Stimulated activated CD4-positive, alpha-beta T cell treated with anti-CD3 and anti-CD28 coated beads, TNF-alpha, amount 100 ng/mL, for 4 hours (primary cell): Measurements from ENCODE around the gene IGLON5.
A peak's percentile ranks its signal among the peaks of the same experiment; 100 is the strongest.

Experiments used
- DNase-seq, 3 experiments: peaks; one replicate each; pipeline ENCODE4 v3.0.0-alpha.2; 2020; ENCODE audit warnings: low read depth in 3 of 3

The IGLON5 gene

GRCh38 chr19:51338563-51339312 lies 27.3 kb downstream of the IGLON5 start:
- DNase-seq, result peak; percentile 74 to 83 (median 81)

DNA sequence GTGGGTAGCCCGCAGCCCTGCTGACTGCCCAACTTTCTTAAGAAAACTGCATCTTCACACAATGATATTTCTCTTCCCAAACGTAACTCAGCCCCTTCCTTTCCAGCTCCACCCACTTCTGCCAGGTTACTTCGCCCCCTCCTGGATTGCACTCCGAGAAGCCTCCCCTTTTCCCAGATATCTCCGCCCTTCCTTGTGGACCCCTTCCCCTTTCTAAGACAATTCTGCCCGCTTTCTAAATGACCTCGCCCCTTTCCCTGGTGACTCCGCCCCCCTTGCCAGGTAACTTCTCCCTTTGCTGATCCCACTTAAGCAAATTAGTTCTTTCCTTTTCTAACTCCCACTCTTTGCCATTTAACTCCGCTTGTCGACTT lies 27.9 kb downstream of the IGLON5 start:
- DNase-seq, result peak in 1 of 3 experiments; percentile 21

- peak; percentile 88 to 95 (median 89) for DNase-seq
Measured at GRCh38 chr19:51339687-51340656, 28.5 kb downstream of the IGLON5 start.

GRCh38 chr19:51341066-51341465 lies 29.6 kb downstream of the IGLON5 start:
- DNase-seq, result no peak

DNA sequence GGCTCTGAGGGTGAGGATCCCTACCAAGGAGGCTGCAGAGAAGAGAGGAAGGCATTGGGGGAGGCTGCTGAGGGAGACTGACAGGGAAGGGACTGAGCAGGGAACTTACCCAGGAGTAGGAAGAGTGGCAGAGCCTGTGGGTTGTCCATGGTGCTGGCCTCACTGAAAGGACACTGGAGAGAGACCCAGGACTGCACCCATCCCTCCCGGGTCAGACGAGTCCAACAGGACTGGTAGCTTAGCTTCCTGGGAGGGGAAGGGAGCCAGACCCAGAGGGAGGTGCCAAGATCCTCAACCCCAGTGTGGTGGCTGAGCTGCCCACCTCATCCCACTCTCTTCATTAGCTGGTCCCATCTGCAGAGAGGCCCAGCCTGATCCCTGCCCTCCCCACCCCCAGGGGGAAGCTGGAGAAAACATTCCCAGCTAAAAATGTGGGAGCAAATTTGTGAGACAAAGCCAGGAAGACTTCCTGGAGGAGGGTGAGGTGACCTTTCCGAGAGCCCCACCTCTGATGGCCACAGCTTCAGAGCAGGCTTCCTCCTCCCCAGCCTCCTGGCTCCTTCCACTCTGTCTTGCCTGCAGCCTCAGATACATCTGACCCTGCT lies 30.6 kb downstream of the IGLON5 start, which contains the start of gene VSIG10L:
TSS of gene VSIG10L (minus strand) at position 164 of the 605 bp plus-strand sequence. CDS start at position 149, 15 bp downstream.
- DNase-seq, result no peak

GRCh38 chr19:51342631-51343569 lies 31.5 kb downstream of the IGLON5 start:
- DNase-seq, result no peak

- DNase-seq, result no peak
Measured at GRCh38 chr19:51345076-51345620, 33.7 kb downstream of the IGLON5 start.

DNA sequence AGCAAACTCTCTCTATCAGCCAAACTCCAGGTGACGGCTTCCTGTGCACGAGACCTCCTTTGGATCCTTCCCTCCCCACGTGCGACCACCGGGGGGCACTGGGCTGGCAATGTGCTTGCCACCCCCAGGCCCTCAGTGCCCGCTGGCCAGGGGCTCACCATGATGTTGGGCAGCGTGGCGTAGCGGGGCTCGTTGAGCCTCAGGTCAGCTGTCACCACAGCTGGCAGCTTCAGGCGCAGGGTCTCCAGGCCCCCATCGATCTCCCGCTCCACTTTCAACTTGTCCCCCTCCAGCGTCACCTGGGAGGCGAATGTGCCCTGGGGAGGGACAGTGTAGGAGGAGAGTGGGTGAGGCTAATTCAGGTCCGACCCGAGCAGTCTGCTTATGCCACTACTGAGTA lies 35.3 kb downstream of the IGLON5 start:
- no peak for DNase-seq

DNA sequence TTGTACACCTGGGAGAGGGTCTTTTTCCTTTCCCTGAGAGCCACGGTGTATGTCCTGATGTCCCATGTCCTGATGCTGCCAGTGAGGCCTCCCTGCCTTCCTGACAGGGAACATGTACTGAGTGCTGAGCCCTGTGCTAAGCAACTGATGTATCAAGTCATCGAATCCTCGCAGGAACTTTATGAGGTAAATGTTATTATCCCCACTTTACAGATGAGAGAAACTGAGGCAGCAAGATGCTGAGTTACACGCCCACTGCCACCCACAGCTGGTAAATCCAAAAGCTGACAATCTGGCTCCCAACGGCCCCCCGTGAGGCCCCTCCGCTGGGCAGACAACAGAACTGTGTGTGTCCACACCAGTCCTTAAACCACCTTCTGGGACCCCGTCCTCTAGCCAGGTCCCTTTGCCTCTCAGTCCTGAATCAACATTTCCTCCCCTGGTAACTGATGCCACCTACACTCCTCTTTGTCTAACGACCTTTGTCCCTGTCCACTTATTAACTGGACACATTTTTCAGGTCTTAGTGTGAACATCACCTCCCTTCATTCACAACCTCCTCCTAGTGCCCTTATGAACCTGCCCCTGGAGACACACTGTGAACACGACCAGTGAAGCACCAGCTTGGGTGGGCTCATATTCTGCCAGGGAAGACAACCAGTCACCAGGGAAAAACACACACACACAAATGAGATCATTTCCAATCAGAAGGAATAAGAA lies 35.9 kb downstream of the IGLON5 start:
- no peak for DNase-seq

DNA sequence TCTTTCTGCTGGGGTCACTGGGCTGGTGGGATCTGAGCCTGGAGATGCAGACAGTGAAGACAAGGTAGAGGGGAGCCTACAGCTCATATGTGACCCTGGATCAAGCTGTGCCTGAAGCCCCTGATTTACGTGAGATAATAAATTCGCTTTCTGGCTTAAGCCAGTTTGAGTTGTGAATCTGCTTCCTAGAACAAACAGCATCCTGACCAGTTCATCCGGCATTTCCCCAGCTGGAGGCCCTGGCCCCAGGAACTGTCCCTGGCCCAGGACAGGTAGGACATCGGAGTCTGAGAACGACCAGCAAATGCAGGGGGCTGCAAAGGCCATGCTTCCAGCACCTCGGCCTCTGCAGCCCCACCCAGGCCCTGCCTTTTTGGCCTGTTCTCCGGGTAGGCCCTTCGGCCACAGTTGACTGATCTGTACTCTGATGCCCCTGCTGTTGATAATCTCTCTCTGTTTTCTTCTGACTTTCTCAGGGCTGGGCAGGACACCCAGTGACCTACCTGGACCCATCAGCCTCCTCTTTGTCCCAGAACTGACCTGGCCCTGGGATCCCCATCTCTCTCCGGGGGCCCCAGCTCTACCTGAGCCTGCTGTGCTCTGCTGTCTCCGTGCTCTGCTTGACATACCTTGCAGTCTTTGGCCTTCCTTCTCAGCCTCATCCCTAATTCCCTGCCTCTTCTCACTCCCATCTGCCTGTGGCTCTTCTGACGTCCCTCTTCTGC lies 40.0 kb downstream of the IGLON5 start:
- DNase-seq, result no peak

- DNase-seq, result no peak
Measured at GRCh38 chr19:51352783-51353360, 41.4 kb downstream of the IGLON5 start.

DNA sequence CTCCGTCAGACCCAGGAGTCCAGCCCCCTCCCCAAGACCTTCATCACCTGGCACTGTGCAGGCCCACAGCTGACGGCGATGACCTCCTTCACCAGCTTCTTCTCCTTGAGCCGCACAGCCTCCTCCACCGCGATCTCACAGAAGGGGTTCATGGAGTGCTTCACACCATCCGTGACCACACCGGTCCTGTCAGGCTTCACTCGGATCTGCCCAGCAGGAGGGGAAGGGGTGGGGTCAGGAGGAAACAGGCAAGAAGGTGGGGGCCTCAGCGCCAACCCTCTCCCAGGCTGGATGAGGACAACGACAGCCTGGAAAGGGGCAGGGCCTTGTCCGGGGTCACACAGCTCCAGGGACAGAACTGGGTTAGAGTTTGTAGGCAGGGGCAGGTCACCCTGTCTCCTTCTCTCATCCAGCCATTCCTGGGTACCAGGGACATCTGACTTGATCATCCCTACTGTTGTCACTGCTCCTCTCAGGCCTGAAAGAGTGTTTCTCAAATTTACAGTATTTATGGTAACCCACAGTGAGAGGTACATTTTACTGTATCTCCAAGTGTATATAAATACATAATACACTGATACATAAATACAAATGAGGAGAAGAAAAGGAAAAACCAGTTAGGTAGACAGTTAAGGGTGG lies 42.8 kb downstream of the IGLON5 start:
- no peak for DNase-seq

GRCh38 chr19:51354742-51355148 lies 43.3 kb downstream of the IGLON5 start:
- DNase-seq, result no peak

DNA sequence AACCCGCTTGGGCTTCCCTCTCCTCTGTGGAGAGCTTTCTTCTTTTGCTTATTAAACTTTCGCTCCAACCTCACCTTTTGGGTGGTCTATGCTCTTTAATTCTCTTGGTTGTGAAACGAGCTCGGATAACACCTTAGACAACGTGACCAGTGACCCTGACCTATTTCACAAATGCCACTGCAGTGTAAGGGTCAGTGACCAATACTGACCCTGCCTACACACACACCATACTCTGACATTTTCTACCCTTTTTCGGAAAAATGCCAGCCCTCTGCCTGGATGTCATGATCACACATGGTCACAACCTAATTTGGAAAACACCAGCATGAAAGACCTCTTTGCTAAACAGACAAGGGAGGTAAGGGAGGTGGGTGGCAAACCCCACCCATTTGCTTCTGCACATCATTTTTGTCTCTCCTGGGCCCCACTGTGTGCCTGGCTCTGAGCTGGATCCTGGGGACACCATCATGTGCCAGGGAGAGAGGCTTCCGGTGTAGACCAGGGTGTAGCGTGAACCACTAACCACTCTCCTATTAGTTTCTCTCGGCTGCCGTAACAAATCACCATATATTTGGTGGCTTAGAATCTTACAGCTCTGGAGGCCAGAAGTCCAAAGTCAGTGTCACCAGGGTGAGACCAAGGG lies 44.8 kb downstream of the IGLON5 start:
- no peak for DNase-seq

- DNase-seq, result no peak
Measured at GRCh38 chr19:51357952-51358351, 46.5 kb downstream of the IGLON5 start.

DNA sequence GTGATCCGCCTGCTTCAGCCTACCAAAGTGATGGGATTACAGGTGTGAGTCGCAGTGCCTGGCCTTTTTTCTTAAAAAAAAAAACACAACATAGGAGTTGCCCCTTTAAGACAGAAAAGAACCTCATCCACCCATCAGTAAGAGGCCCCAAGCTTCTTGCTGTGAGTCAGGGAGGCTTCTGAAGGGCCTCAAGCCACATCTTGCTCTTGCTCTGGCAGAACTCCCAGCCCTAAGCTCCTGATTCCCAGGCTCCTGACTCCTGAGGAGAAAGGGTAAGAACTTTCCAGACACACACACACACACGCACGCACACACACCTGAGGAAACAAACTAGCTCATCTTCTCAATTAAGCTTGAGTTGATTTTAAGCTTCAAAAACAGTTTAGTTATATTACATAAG lies 47.9 kb downstream of the IGLON5 start:
- DNase-seq, result no peak

GRCh38 chr19:51361239-51361638 lies 49.8 kb downstream of the IGLON5 start:
- no peak for DNase-seq
